Fibroblast of pulmonary artery (primary cell): ENCODE results near the gene KANK3.
"Not testable (repeated sequence)": the region's sequence is repeated elsewhere in the genome, so short reads cannot be mapped to it uniquely, and the experiment has no call there.

Source experiments
- DNase-seq: peaks from one replicate; pipeline ENCODE4 v3.0.0-alpha.2; 2010; ENCODE audit warnings: low read depth
- H3K4me3 ChIP-seq: replicated peaks from 2 replicates; pipeline ENCODE4 v1.5.1; 2011; ENCODE audit warnings: low read depth, mild to moderate bottlenecking, control low read depth, low read length, moderate library complexity
- CTCF ChIP-seq: IDR thresholded peaks from 2 replicates; pipeline ENCODE4 v1.5.1; 2011; ENCODE audit warnings: mild to moderate bottlenecking, control low read depth, low read length, inconsistent platforms; ENCODE audit errors: missing control alignments

Gene KANK3

DNA sequence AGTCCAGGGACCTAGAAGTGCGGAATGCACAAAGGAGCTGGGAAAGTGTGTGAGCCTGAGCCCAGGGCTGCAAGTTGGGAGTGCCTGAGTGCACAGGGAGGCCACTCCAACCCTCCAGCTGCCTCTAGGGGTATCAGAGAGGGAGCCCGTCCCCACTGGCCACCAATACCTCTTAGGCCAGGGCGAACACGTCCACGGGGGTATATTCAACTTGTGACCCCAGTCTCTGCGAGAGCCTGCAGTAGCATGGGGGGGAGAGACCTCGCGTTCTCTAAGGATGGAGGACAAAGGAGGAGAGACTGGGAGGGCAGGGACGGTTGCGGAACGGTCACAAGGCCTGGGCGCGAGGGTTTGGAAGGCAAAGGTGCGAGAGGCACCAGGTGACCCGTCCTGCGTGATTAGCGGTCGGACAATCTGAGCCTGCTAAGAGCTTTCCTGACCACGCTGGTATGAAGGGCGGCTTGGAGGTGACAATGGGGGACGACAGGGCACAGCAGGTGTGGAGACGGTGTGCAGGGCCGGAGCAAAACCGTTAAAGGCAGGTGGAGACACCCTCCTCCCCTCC lies 35.6 kb downstream of the KANK3 start:
- no peak for DNase-seq
- peak overlapping the region; percentile 66 for H3K4me3 ChIP-seq
- TF ChIP-seq CTCF, result no peak

- DNase-seq, result no peak
- no peak for TF ChIP-seq CTCF
- no peak overlapping the region for H3K4me3 ChIP-seq
Observed at GRCh38 chr19:8306235-8307054, 36.6 kb downstream of the KANK3 start.

DNA sequence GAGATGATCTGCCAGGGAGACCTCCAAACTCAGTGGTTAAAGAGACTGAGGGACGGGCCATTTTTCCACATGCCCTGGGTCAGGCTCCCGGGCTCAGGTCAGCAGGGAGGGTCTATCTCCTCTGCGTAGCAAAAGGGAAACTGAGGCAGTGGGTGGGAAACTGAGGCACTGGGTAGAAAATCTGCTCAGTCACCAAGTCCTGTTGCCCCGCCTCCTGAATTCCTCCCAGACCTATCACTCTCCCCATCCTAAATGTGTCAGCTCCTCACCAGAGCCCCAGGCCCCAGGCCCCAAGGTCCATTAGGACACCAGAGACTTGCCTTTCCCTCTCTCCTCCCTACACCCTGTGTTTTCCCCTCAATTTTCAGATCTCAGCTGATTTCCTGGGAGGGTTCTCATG lies 37.3 kb downstream of the KANK3 start:
- DNase-seq, result no peak
- H3K4me3 ChIP-seq, result no peak overlapping the region

GRCh38 chr19:8304841-8305621 lies 38.0 kb downstream of the KANK3 start:
- no peak for TF ChIP-seq CTCF
- no peak overlapping the region for H3K4me3 ChIP-seq
- no peak for DNase-seq

More for the DNA sequence above, 37.3 kb downstream of the KANK3 start:
- TF ChIP-seq CTCF, result no peak

DNA sequence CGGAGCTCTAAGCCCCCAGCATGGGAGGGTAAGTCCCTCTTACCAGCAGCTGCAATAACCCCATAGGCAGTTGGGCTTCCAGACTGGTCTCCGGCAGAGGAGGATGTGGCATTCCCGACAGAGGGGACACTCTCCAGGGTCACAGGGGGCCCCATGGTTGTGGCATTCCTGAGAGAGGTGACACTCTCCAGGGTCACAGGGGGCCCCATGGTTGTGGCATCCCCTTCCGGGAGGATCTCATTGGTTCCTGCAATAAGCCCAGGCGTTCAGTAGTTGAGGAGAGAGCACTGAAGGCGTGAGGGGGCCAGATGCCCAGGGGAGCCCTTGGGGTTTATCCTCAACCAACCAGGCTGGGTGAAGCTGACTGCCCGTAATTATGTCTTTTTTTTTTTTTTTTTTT lies 40.3 kb downstream of the KANK3 start:
- no peak overlapping the region for H3K4me3 ChIP-seq
- no peak for TF ChIP-seq CTCF
- no peak for DNase-seq

GRCh38 chr19:8302357-8302691 lies 40.7 kb downstream of the KANK3 start:
- H3K4me3 ChIP-seq, result no peak overlapping the region
- no peak for DNase-seq
- TF ChIP-seq CTCF, result no peak

DNA sequence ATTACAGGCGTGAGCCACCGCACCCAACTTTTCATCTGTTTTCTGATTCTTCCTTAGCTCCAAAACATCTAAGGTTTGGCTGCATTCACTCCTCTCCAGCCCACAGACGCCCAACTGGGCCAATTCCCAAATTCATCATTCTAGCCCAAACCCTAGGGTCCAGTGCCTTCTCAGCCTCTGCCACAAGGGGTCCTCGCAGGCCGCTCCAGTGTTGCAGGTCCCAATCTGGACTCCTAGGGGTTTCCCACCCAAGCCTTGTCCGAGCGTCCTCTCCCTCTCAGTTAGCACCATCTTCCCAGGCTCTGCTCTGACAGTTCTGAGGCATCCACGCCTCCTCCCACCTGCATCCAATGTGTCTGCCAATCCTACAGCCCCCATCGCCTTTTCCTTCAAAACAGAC lies 51.7 kb downstream of the KANK3 start:
- not testable (repeated sequence) for H3K4me3 ChIP-seq, DNase-seq

DNA sequence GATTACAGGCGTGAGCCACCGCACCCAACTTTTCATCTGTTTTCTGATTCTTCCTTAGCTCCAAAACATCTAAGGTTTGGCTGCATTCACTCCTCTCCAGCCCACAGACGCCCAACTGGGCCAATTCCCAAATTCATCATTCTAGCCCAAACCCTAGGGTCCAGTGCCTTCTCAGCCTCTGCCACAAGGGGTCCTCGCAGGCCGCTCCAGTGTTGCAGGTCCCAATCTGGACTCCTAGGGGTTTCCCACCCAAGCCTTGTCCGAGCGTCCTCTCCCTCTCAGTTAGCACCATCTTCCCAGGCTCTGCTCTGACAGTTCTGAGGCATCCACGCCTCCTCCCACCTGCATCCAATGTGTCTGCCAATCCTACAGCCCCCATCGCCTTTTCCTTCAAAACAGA lies 66.6 kb downstream of the KANK3 start:
- not testable (repeated sequence) for DNase-seq, H3K4me3 ChIP-seq
